HG03378 (cell line): ENCODE results near the gene SLC23A3.

Source experiments
- ATAC-seq: cut with Tn5 transposase; IDR thresholded peaks from one replicate; pipeline ENCODE4 v1.9.1; 2021; ENCODE audit warnings: mild to moderate bottlenecking, moderate library complexity; ENCODE audit not compliant: unreplicated experiment

Gene SLC23A3

DNA sequence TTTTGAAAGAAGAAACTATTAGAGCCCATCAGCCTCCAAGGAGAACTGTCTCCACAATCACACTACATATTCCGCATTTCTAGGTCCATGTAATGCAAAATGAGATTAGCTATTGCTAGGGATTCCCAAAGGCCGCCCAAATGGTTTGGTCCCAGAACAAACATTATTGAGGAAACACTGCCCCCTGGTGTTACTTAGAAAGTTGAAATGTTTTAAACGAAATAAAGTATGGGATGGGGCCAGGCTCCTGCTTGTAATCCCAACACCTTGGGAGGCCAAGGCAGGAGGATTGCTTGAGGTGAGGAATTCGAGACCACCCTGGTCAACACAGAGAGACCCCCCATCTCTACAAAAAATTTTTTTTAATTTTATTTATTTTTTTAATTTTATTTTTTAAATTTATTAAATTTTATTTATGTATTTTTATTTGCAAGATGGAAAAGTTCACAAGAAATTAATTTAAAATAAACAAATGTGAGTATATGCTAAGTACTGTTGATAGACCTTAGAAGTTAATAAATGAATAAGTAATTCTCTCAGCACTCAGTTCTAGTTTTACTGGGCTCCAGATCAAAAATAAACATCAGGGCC is 14.7 kb downstream of the SLC23A3 start:
- ATAC-seq: no peak

- ATAC-seq: no peak
Measured at GRCh38 chr2:219149667-219150066, 20.2 kb downstream of the SLC23A3 start.

GRCh38 chr2:219142329-219142728 is 27.5 kb downstream of the SLC23A3 start:
- ATAC-seq: no peak

DNA sequence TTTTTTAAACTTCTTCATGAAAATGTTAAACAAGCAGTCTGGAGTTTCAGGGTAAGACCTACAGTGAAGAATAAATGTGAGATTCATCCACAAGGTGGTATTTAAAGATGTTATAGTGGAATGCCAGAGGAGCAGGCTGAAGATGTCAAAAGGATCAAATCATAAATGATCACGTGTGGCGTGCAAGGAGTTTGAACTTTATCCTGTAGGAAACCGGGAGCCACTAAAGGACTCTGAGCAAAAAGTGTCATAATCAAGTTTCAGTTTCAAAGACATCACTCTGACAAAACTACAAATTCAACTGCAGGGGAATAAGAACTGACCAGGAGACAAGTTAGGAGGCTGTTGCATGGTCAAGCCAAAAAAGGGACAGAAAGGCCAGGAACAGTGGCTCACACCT is 29.1 kb downstream of the SLC23A3 start:
- ATAC-seq: no peak

GRCh38 chr2:219133976-219134375 is 35.9 kb downstream of the SLC23A3 start:
- no peak for ATAC-seq

DNA sequence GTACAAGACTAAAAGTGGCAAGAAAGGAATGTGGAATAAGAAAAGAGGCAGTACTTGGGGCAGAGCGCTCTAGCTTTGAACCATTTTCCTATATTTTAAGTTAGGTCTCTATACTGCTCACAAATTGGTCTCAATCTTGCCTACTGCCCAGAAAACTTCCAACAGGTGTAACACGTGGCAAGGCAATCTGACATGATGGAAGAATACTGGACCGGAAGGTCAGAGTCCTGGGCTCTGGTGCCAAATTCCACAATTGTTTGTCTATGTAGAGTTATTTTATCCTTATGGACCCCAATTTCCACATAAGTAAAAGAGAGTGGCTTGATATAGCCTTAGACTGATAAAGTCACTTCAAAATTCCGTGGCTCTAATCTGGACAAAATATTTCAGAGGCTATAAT is 38.1 kb downstream of the SLC23A3 start:
- ATAC-seq: no peak

GRCh38 chr2:219131327-219131726 is 38.5 kb downstream of the SLC23A3 start:
- ATAC-seq: no peak

DNA sequence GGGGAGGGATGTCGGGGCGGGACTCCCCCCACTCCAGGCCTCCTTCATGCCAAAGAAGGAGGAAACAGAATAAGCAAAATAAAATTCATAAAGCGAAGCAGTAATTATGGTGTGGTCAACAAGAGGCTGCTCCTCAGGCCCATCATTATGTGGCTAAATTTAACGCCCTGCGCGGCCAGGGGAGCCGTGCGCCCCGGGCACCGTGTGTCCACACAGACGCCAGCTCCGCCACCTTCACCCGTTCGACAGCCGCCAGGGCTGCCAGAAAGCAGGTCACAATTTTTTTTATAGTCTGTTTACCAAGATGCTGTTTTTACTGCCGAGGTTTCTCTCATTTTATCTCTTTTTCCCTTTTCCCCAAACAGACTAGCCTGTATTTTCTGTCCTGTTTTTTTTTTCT is 40.2 kb downstream of the SLC23A3 start:
- no peak for ATAC-seq

GRCh38 chr2:219128396-219128795 is 41.4 kb downstream of the SLC23A3 start:
- no peak for ATAC-seq

- ATAC-seq: no peak
Measured at GRCh38 chr2:219127037-219127635, 42.7 kb downstream of the SLC23A3 start.

GRCh38 chr2:219126555-219126954 is 43.3 kb downstream of the SLC23A3 start:
- ATAC-seq: no peak

DNA sequence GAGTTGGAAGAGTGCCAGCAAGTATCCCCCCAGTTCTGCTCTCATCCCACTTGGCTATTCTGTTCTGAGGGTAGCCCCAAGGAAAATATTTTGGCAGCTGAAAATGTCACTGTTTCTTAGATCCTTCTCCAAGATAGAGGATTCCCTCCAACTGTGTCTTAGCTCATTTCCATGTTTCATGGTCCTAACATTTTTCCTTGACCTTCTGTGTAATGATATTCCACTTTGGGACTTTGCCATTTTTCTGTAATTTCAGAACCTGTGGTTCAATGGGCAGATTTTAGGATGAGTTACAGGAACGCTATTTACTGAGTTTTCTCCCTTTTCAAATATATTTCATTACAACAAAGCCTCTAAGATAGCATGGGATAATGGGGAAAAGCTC is 44.0 kb downstream of the SLC23A3 start:
- no peak for ATAC-seq

- ATAC-seq: no peak
Measured at GRCh38 chr2:219125225-219125885, 44.5 kb downstream of the SLC23A3 start.

GRCh38 chr2:219124381-219125110 is 45.3 kb downstream of the SLC23A3 start:
- ATAC-seq: no peak

DNA sequence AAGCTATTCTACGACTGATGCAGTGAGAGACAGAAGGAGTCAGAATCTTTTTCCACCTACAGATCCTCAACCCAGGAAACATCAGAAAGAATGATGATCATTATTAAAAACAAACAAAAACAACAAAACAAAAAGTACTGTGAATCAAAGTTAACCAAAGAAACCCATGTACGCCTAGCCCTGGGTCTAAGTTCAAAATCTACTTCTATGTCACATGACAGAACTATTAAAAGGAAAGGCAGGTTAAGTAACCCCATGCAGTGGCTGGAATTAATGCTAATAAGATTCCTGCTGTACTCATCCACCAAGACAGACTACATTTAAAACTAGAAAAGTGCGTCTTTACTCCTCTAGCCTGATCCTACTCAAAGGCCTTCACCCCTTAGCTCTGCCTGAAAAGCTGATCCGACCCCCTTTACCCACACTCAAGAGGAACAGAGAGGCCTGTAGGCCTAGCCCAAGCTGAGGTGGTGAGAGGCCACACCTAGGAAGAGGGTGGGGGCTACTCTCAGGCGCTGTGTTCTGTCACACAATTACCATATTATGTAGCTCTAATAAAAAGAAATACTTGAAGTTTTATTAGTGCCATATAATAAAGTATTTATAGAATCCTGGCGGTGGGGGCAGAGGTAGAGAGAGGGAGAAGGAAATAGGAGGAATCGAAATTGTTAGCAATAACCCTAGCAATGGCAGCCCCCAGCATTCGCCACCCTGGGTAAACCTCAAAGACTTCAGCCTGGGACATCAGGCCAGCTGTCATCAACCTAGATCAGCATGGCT is 46.3 kb downstream of the SLC23A3 start:
- ATAC-seq: no peak

DNA sequence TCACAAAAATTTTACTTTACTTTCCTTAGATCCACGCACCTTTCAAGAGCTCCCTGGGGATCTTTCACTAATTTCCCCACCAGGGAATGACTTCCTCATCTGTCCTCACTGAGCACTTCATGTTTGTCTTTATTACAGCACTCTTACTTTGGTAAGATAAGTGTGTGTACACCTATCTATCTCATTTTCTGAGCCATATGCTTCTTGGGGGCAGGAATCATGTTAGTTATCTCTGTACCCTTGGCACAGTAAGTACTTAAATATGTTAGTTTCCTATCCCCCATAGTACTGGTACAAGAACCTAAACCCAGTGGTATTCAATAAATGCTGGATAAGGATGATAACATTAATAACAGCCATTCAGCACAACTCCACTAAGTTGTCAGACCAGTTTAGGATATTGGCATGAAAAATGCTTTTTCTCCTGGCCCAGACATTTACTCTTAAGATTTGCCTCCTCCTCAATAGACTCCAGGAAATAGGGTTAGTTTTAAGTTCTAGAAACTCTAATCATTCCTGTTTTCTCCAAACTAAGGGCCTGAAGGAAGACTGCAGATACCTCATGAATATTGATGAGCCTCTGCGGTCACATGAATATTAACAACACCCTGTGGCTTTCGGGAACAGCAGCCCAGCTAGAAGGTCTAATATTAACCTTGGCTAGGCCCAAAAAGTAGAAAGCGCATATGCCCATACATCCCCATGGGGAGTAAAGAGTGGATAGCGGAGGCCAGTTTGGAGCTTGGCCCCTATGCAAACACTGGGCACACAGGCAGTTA is 47.4 kb downstream of the SLC23A3 start:
- ATAC-seq: no peak

DNA sequence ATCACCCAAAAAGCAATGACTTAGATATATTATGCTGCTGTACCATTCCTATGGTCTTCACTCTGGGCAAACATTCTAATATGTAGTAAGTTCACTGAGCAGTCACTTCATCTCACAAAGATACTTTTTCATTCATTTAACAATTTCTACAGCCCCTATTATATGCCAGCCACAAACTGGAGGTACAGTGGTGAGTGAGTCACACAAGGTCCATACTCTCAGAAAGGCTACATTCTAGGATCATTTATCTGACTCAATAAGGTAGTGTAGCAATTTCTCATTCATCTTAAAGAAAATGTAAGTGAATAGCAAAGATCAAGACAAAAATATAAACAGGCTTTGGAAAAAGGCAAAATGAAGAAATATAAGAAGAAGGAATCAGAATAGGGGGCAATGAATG is 49.7 kb downstream of the SLC23A3 start:
- no peak for ATAC-seq

DNA sequence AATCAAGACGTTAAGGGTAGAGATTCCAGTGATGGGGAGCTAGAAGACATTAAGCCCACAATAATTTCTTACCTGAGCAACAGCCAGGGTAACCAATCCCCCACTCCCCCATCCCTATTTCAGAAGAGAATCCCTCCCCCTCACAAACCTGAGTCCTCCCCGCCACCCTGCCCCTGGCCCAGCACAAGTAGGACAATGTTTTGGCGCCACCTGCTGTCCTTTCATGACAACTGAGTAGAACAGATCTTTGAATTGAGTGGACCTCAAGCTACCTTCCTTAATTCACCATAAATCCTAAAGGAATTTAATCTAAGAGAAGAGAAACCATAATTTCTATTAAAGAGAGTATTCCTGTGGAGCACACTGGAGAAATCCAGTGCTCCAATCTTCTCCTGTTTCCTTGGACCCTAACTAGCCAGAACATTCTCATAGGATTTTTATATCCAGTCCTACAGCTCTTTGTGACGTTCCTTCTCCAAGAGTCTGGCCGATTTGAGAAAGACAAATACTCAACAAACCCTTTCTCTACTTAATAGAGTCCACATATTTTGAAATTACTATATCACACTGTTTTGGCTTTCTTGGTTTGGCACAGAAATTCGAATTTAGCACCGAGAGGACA is 50.3 kb downstream of the SLC23A3 start:
- no peak for ATAC-seq

GRCh38 chr2:219118504-219118903 is 51.3 kb downstream of the SLC23A3 start:
- no peak for ATAC-seq
